Hippocampal formation (tissue), 2 donors: ENCODE measurements around the gene SYNE4.
"Not testable (repeated sequence)": the region's sequence is repeated elsewhere in the genome, so short reads cannot be mapped to it uniquely, and the experiment has no call there.

ENCODE experiments used
- DNase-seq, 2 donors: peaks; one replicate each; lab custom pipeline; 2025; lab: John Stamatoyannopoulos, UW

The SYNE4 gene

GRCh38 chr19:36008336-36008978, at the start of gene SYNE4:
SYNE4 (minus strand) TSS chr19:36008813; CDS start chr19:36008681, 132 bp downstream.
- no peak for DNase-seq

GRCh38 chr19:36054733-36055686, 46.4 kb upstream of the SYNE4 start, which contains the start of gene WDR62:
WDR62 (plus strand) TSS chr19:36054897; CDS start chr19:36054972, 75 bp downstream.
- DNase-seq = peak; percentile 95 to 96

- DNase-seq = peak; percentile 97 to 99
These were observed 45.6 kb upstream of the SYNE4 start, which contains the start of gene THAP8 for GRCh38 chr19:36054119-36054732. THAP8 (minus strand) TSS chr19:36054285; CDS start chr19:36054217, 68 bp downstream.

- no peak for DNase-seq
These were observed 43.0 kb upstream of the SYNE4 start for GRCh38 chr19:36051637-36052036.

- no peak for DNase-seq
These were observed 42.6 kb upstream of the SYNE4 start for GRCh38 chr19:36051236-36051635.

- DNase-seq = no peak
These were observed 40.6 kb upstream of the SYNE4 start for GRCh38 chr19:36049080-36049698.

- no peak for DNase-seq
These were observed 39.2 kb upstream of the SYNE4 start for GRCh38 chr19:36047835-36048234.

GRCh38 chr19:36046443-36047050, 37.9 kb upstream of the SYNE4 start:
- DNase-seq = no peak

- DNase-seq = peak in 1 of 2 donors; percentile 40
These were observed 35.3 kb upstream of the SYNE4 start for GRCh38 chr19:36043952-36044351.

- no peak for DNase-seq
These were observed 33.2 kb upstream of the SYNE4 start for GRCh38 chr19:36041831-36042230.

- not testable (repeated sequence) for DNase-seq
These were observed 32.5 kb upstream of the SYNE4 start for GRCh38 chr19:36041092-36041491.

- no peak for DNase-seq
These were observed 31.9 kb upstream of the SYNE4 start for GRCh38 chr19:36040495-36040894.

GRCh38 chr19:36032251-36033104, 23.9 kb upstream of the SYNE4 start, which contains the start of gene CLIP3:
CLIP3 (minus strand) TSS chr19:36032873; CDS start chr19:36032357, 516 bp downstream.
- DNase-seq = peak; percentile 76 to 79

GRCh38 chr19:36031308-36031707, 22.7 kb upstream of the SYNE4 start:
- DNase-seq = no peak

- no peak for DNase-seq
These were observed 21.9 kb upstream of the SYNE4 start for GRCh38 chr19:36030264-36031148.

- no peak for DNase-seq
These were observed 19.9 kb upstream of the SYNE4 start for GRCh38 chr19:36028313-36029041.

- no peak for DNase-seq
These were observed 19.1 kb upstream of the SYNE4 start for GRCh38 chr19:36027696-36028095.

GRCh38 chr19:36026091-36026876, 17.7 kb upstream of the SYNE4 start:
- no peak for DNase-seq
